ENCODE measurements around the gene LRRTM4. TPM values are rescaled to one million over a fixed set of nuclear protein-coding genes. Genes with fewer than 3 reads are reported as not detected.

The LRRTM4 gene
- total RNA-seq (2014; rRNA removed; shearing (Covaris generic); ENCODE audit: low replicate concordance): 2.1 and 2.6 TPM in 2 replicates

- peak; percentile 70 for DNase-seq (ENCODE audit: low read depth)
- in situ Hi-C loops (cut with HindIII; ENCODE audit: low pct_unique_long_range_greater_than_20kb, low sequenced_read_pairs): no loop called here
These were observed at the start of gene LRRTM4 for GRCh38 chr2:77521931-77522470. Gene LRRTM4 (minus strand): TSS chr2:77522376.

- DNase-seq (ENCODE audit: low read depth): no peak
- in situ Hi-C loops (cut with HindIII; ENCODE audit: low pct_unique_long_range_greater_than_20kb, low sequenced_read_pairs): no loop called here
These were observed 49.4 kb upstream of the LRRTM4 start for GRCh38 chr2:77571545-77571944.

GRCh38 chr2:77567723-77568122 is 45.5 kb upstream of the LRRTM4 start:
- DNase-seq (ENCODE audit: low read depth): no peak
- in situ Hi-C loops (cut with HindIII; ENCODE audit: low pct_unique_long_range_greater_than_20kb, low sequenced_read_pairs): no loop called here

- no peak for DNase-seq (ENCODE audit: low read depth)
- in situ Hi-C loops (cut with HindIII; ENCODE audit: low pct_unique_long_range_greater_than_20kb, low sequenced_read_pairs): no loop called here
These were observed 44.4 kb upstream of the LRRTM4 start for GRCh38 chr2:77566582-77566981.

- peak; percentile 12 for DNase-seq (ENCODE audit: low read depth)
These were observed 44.0 kb upstream of the LRRTM4 start for GRCh38 chr2:77566131-77566530.

GRCh38 chr2:77552956-77553355 is 30.8 kb upstream of the LRRTM4 start:
- in situ Hi-C loops (cut with HindIII; ENCODE audit: low pct_unique_long_range_greater_than_20kb, low sequenced_read_pairs): no loop called here
- peak; percentile 76 for DNase-seq (ENCODE audit: low read depth)

More at GRCh38 chr2:77566131-77566530, 44.0 kb upstream of the LRRTM4 start:
- in situ Hi-C loops (cut with HindIII; ENCODE audit: low pct_unique_long_range_greater_than_20kb, low sequenced_read_pairs): no loop called here

- in situ Hi-C loops (cut with HindIII; ENCODE audit: low pct_unique_long_range_greater_than_20kb, low sequenced_read_pairs): no loop called here
- no peak for DNase-seq (ENCODE audit: low read depth)
These were observed 15.9 kb upstream of the LRRTM4 start for GRCh38 chr2:77538031-77538430.

GRCh38 chr2:77522888-77523287 is 712 bp upstream of the LRRTM4 start:
- DNase-seq (ENCODE audit: low read depth): no peak
- in situ Hi-C loops (cut with HindIII; ENCODE audit: low pct_unique_long_range_greater_than_20kb, low sequenced_read_pairs): no loop called here

- DNase-seq (ENCODE audit: low read depth): no peak
- in situ Hi-C loops (cut with HindIII; ENCODE audit: low pct_unique_long_range_greater_than_20kb, low sequenced_read_pairs): no loop called here
These were observed 656 bp downstream of the LRRTM4 start for GRCh38 chr2:77521548-77521891.

GRCh38 chr2:77520641-77521547 is 1.3 kb downstream of the LRRTM4 start:
- DNase-seq (ENCODE audit: low read depth): peak; percentile 55
- in situ Hi-C loops (cut with HindIII; ENCODE audit: low pct_unique_long_range_greater_than_20kb, low sequenced_read_pairs): no loop called here

- peak; percentile 66 for DNase-seq (ENCODE audit: low read depth)
- in situ Hi-C loops (cut with HindIII; ENCODE audit: low pct_unique_long_range_greater_than_20kb, low sequenced_read_pairs): no loop called here
These were observed 2.2 kb downstream of the LRRTM4 start for GRCh38 chr2:77519888-77520506.

GRCh38 chr2:77519164-77519887 is 2.9 kb downstream of the LRRTM4 start:
- in situ Hi-C loops (cut with HindIII; ENCODE audit: low pct_unique_long_range_greater_than_20kb, low sequenced_read_pairs): no loop called here
- peak; percentile 76 for DNase-seq (ENCODE audit: low read depth)

- DNase-seq (ENCODE audit: low read depth): peak; percentile 76
- in situ Hi-C loops (cut with HindIII; ENCODE audit: low pct_unique_long_range_greater_than_20kb, low sequenced_read_pairs): no loop called here
These were observed 3.9 kb downstream of the LRRTM4 start for GRCh38 chr2:77518311-77518710.

- DNase-seq (ENCODE audit: low read depth): peak; percentile 69
- in situ Hi-C loops (cut with HindIII; ENCODE audit: low pct_unique_long_range_greater_than_20kb, low sequenced_read_pairs): no loop called here
These were observed 9.0 kb downstream of the LRRTM4 start for GRCh38 chr2:77513191-77513590.

- in situ Hi-C loops (cut with HindIII; ENCODE audit: low pct_unique_long_range_greater_than_20kb, low sequenced_read_pairs): no loop called here
These were observed 9.7 kb downstream of the LRRTM4 start for GRCh38 chr2:77512507-77512906.

GRCh38 chr2:77508511-77508910 is 13.7 kb downstream of the LRRTM4 start:
- DNase-seq (ENCODE audit: low read depth): no peak
- in situ Hi-C loops (cut with HindIII; ENCODE audit: low pct_unique_long_range_greater_than_20kb, low sequenced_read_pairs): no loop called here

More at GRCh38 chr2:77512507-77512906, 9.7 kb downstream of the LRRTM4 start:
- peak; percentile 73 for DNase-seq (ENCODE audit: low read depth)

- in situ Hi-C loops (cut with HindIII; ENCODE audit: low pct_unique_long_range_greater_than_20kb, low sequenced_read_pairs): no loop called here
- DNase-seq (ENCODE audit: low read depth): no peak
These were observed 14.5 kb downstream of the LRRTM4 start for GRCh38 chr2:77507657-77508056.

GRCh38 chr2:77488141-77488540 is 34.0 kb downstream of the LRRTM4 start:
- DNase-seq (ENCODE audit: low read depth): no peak
- in situ Hi-C loops (cut with HindIII; ENCODE audit: low pct_unique_long_range_greater_than_20kb, low sequenced_read_pairs): no loop called here
